NT2/D1 (cell line): Measurements from ENCODE around the gene MKRN1.

Experiments used
- SUZ12 ChIP-seq: IDR thresholded peaks from 2 replicates; pipeline ENCODE4 v1.6.1; 2011; ENCODE audit not compliant: insufficient read length, insufficient read depth; ENCODE audit errors: extremely low read depth
- YY1 ChIP-seq: IDR thresholded peaks from 2 replicates; pipeline ENCODE4 v1.6.1; 2011; ENCODE audit not compliant: insufficient read length, insufficient read depth
- ZNF274 ChIP-seq: IDR thresholded peaks from 2 replicates; pipeline ENCODE4 v1.6.1; 2011; ENCODE audit warnings: mild to moderate bottlenecking, low read depth, low read length

- TF ChIP-seq YY1 (no peak), ZNF274 (no peak), SUZ12 (no peak)
These were observed 23.6 kb downstream of the MKRN1 start for GRCh38 chr7:140455743-140456142.
